Measurements from ENCODE around the gene EPHB1. TPM values are rescaled to one million over a fixed set of nuclear protein-coding genes. Genes with fewer than 3 reads are reported as not detected.
"Not testable (repeated sequence)": the region's sequence is repeated elsewhere in the genome, so short reads cannot be mapped to it uniquely, and the experiment has no call there.

Gene EPHB1
- total and polyA plus RNA-seq, 8 donors, result 0.02 to 1.4 (median 0.43) TPM

- no peak overlapping the region for H3K4me3 ChIP-seq
- no peaks in the 10 kb centered on the region for H3K27me3 ChIP-seq
- TF ChIP-seq CTCF (IDR thresholded peaks at IDR 0.05), result no peak
- no peaks in the 10 kb centered on the region for H3K9me3 ChIP-seq
- no peak overlapping the region for H3K27ac ChIP-seq
- H3K4me1 ChIP-seq, result no peaks in the 10 kb centered on the region
- WGBS, 2 donors, result 58 to 73% methylated on average over 6 of the region's 6 CpGs
- no peak for DNase-seq
- no peaks in the 10 kb centered on the region for H3K36me3 ChIP-seq
- intact Hi-C loops (cut with DNase I), result no loop called here
- no peak for FAIRE-seq
- no peak for ATAC-seq
These were observed 264.5 kb downstream of the EPHB1 start for GRCh38 chr3:135059580-135059979.

- ATAC-seq; FAIRE-seq; H3K36me3 ChIP-seq; DNase-seq; H3K4me1 ChIP-seq; H3K9me3 ChIP-seq; H3K27ac ChIP-seq; intact Hi-C loops (cut with DNase I); H3K27me3 ChIP-seq; H3K4me3 ChIP-seq: not testable (repeated sequence)
- 65 to 68% methylated on average over 5 of the region's 5 CpGs for WGBS, 2 donors
These were observed 272.0 kb downstream of the EPHB1 start for GRCh38 chr3:135066844-135067727.

- TF ChIP-seq CTCF (IDR thresholded peaks at IDR 0.05), result no peak
- Histone ChIP-seq H3K4me3 (no peak overlapping the region), H3K27me3 (no peaks in the 10 kb centered on the region), H3K4me1 (no peaks in the 10 kb centered on the region), H3K27ac (no peak overlapping the region), H3K9me3 (no peaks in the 10 kb centered on the region), H3K36me3 (no peaks in the 10 kb centered on the region)
- ATAC-seq (no peak), FAIRE-seq (no peak), DNase-seq (no peak)
- 73 to 84% methylated on average over 5 of the region's 5 CpGs for whole genome bisulfite sequencing, 2 donors
- intact Hi-C loops (cut with DNase I), result no loop called here
These were observed 273.0 kb downstream of the EPHB1 start for GRCh38 chr3:135068011-135068410.

GRCh38 chr3:135069406-135069805 lies 274.3 kb downstream of the EPHB1 start:
- no peaks in the 10 kb centered on the region for H3K27me3 ChIP-seq
- H3K4me3 ChIP-seq, result no peak overlapping the region
- 64 to 70% methylated on average over 2 of the region's 2 CpGs for WGBS, 2 donors
- intact Hi-C loops (cut with DNase I), result no loop called here
- DNase-seq, result no peak
- H3K9me3 ChIP-seq, result no peaks in the 10 kb centered on the region
- no peak for TF ChIP-seq CTCF (IDR thresholded peaks at IDR 0.05)
- no peak overlapping the region for H3K27ac ChIP-seq
- no peaks in the 10 kb centered on the region for H3K4me1 ChIP-seq
- no peak for FAIRE-seq
- no peak for ATAC-seq
- no peaks in the 10 kb centered on the region for H3K36me3 ChIP-seq

- no peak for ATAC-seq
- DNase-seq, result no peak
- FAIRE-seq, result no peak
- H3K4me1 ChIP-seq, result no peaks in the 10 kb centered on the region
- no peaks in the 10 kb centered on the region for H3K27me3 ChIP-seq
- intact Hi-C loops (cut with DNase I), result no loop called here
- H3K27ac ChIP-seq, result no peak overlapping the region
- TF ChIP-seq CTCF (IDR thresholded peaks at IDR 0.05), result no peak
- no peaks in the 10 kb centered on the region for H3K9me3 ChIP-seq
- H3K4me3 ChIP-seq, result no peak overlapping the region
- H3K36me3 ChIP-seq, result no peaks in the 10 kb centered on the region
These were observed 276.4 kb downstream of the EPHB1 start for GRCh38 chr3:135071483-135071882.
